H1 (cell line): Measurements from ENCODE around the gene FAM53B. TPM values are rescaled to one million over a fixed set of nuclear protein-coding genes. Genes with fewer than 3 reads are reported as not detected.
A peak's percentile ranks its signal among the peaks of the same experiment; 100 is the strongest.

Source experiments
- CTCF ChIA-PET: fragments of 300-600 bp; sonication (Branson Sonifier 250); formaldehyde crosslinking; loops from one replicate; lab custom pipeline; 2021; ENCODE audit not compliant: partially characterized antibody; lab: Charles Lee
- POLR2A ChIA-PET: fragments of 300-600 bp; sonication (Branson Sonifier 250); formaldehyde crosslinking; loops from one replicate; lab custom pipeline; 2021; ENCODE audit warnings: inconsistent platforms; ENCODE audit not compliant: partially characterized antibody; lab: Charles Lee
- DNase-seq, 2 experiments: peaks; one replicate each; pipeline versions ENCODE4 v3.0.0 to v3.0.0-alpha.2; 2010 to 2022; ENCODE audit warnings: low spot score in 2 of 2, low read depth in 1 of 2, mixed read lengths in 1 of 2
- FAIRE-seq: peaks from 2 replicates; lab custom pipeline; 2011; peaks lifted over from hg19 to GRCh38; lab: Jason Lieb, UNC
- H2AFZ ChIP-seq: 2 replicates; pipeline ENCODE4 v1.8.1; 2012; ENCODE audit warnings: low read length, inconsistent platforms
- H2AK5ac ChIP-seq: 2 replicates; pipeline ENCODE4 v1.6.1; 2013; ENCODE audit warnings: low read depth, low read length
- H2BK120ac ChIP-seq: replicated peaks from 2 replicates; pipeline ENCODE3; 2013; ENCODE audit warnings: low read depth, low read length, inconsistent platforms
- H2BK12ac ChIP-seq: 2 replicates; pipeline ENCODE4 v1.6.1; 2013; ENCODE audit warnings: low read depth, low read length
- H2BK15ac ChIP-seq: 2 replicates; pipeline ENCODE4 v1.6.1; 2013; ENCODE audit warnings: low read length
- H2BK20ac ChIP-seq: 2 replicates; pipeline ENCODE4 v1.6.1; 2013; ENCODE audit warnings: low read length
- H2BK5ac ChIP-seq: 2 replicates; pipeline ENCODE4 v1.6.1; 2013; ENCODE audit warnings: low read depth, low read length
- H3K14ac ChIP-seq: 2 replicates; pipeline ENCODE4 v1.6.1; 2013; ENCODE audit warnings: inconsistent platforms; ENCODE audit not compliant: insufficient read length
- H3K18ac ChIP-seq: 2 replicates; pipeline ENCODE4 v1.6.1; 2013; ENCODE audit warnings: low read length; ENCODE audit errors: extremely low read depth
- H3K23ac ChIP-seq: 2 replicates; pipeline ENCODE4 v1.6.1; 2013; ENCODE audit warnings: inconsistent platforms; ENCODE audit not compliant: insufficient read length
- H3K23me2 ChIP-seq: 2 replicates; pipeline ENCODE4 v1.6.1; 2013; ENCODE audit warnings: low read depth, low read length
- H3K27ac ChIP-seq: 2 replicates; pipeline ENCODE4 v1.6.1; 2011; ENCODE audit warnings: low read depth, low read length, inconsistent platforms
- H3K27me3 ChIP-seq, 4 experiments: replicated peaks in 1 of 4; 1 replicate in 1 of 4; 2 replicates in 3 of 4; pipeline versions ENCODE4 v1.6.1 to v1.8.1; 2011 to 2013; ENCODE audit warnings: low read length in 3 of 4, mild to moderate bottlenecking in 3 of 4, inconsistent platforms in 2 of 4, mixed read lengths in 2 of 4, moderate library complexity in 1 of 4; ENCODE audit not compliant: control insufficient read depth in 3 of 4, insufficient read depth in 3 of 4; ENCODE audit errors: extremely low read depth in 1 of 4
- H3K36me3 ChIP-seq, 4 experiments: 2 replicates each; pipeline versions ENCODE4 v1.6.1 to v1.8.1; 2011 to 2013; ENCODE audit warnings: mild to moderate bottlenecking in 4 of 4, low read length in 3 of 4, moderate library complexity in 2 of 4, control low read depth in 1 of 4, inconsistent platforms in 1 of 4; ENCODE audit not compliant: insufficient read depth in 4 of 4, control insufficient read depth in 2 of 4
- H3K4ac ChIP-seq: replicated peaks from 2 replicates; pipeline ENCODE3; 2013; ENCODE audit warnings: low read length, low read depth, mixed read lengths, inconsistent platforms; ENCODE audit not compliant: insufficient read length
- H3K4me1 ChIP-seq, 4 experiments: replicated peaks in 1 of 4; 1 replicate in 1 of 4; 2 replicates in 3 of 4; pipeline versions ENCODE4 v1.6.1 to v1.8.1; 2011 to 2013; ENCODE audit warnings: low read length in 3 of 4, inconsistent platforms in 2 of 4, mixed read lengths in 1 of 4; ENCODE audit not compliant: insufficient read depth in 4 of 4, control insufficient read depth in 3 of 4
- H3K4me2 ChIP-seq, 2 experiments: 2 replicates each; pipeline versions ENCODE4 v1.6.1 to v1.8.1; 2011 to 2013; ENCODE audit warnings: low read depth in 2 of 2, low read length in 2 of 2, control low read depth in 1 of 2, inconsistent platforms in 1 of 2, mild to moderate bottlenecking in 1 of 2; ENCODE audit not compliant: insufficient read depth in 1 of 2
- H3K4me3 ChIP-seq, 4 experiments: fragments of 200-600, 300-600 bp in 1 of 4; sonication (generic), shearing (Covaris generic), sonication (Bioruptor Twin) in 1 of 4; 2 replicates each; pipeline versions ENCODE4 v1.5.1 to v1.8.1; 2011 to 2016; ENCODE audit warnings: low read length in 4 of 4, low read depth in 3 of 4, control low read depth in 2 of 4, inconsistent platforms in 2 of 4, mild to moderate bottlenecking in 2 of 4, mixed read lengths in 1 of 4, moderate library complexity in 1 of 4; ENCODE audit not compliant: insufficient read depth in 2 of 4; ENCODE audit errors: extremely low read depth in 1 of 4
- H3K56ac ChIP-seq: replicated peaks from 2 replicates; pipeline ENCODE3; 2013; ENCODE audit warnings: low read depth, mild to moderate bottlenecking, mixed read lengths, low read length, inconsistent platforms; ENCODE audit not compliant: insufficient read length
- H3K79me1 ChIP-seq: 2 replicates; pipeline ENCODE4 v1.6.1; 2013; ENCODE audit warnings: low read depth, low read length, control low read depth
- H3K79me2 ChIP-seq, 2 experiments: 2 replicates each; pipeline versions ENCODE4 v1.6.1 to v1.8.1; 2012 to 2013; ENCODE audit warnings: low read length in 2 of 2, mild to moderate bottlenecking in 2 of 2, inconsistent platforms in 1 of 2; ENCODE audit not compliant: insufficient read depth in 2 of 2, control insufficient read depth in 1 of 2
- H3K9ac ChIP-seq, 4 experiments: replicated peaks in 1 of 4; 1 replicate in 1 of 4; 2 replicates in 3 of 4; pipeline versions ENCODE4 v1.6.1 to v1.8.1; 2011 to 2013; ENCODE audit warnings: low read depth in 3 of 4, low read length in 3 of 4, control low read depth in 2 of 4, mild to moderate bottlenecking in 2 of 4, moderate library complexity in 2 of 4, inconsistent platforms in 1 of 4; ENCODE audit errors: extremely low read depth in 1 of 4
- H3K9me3 ChIP-seq, 2 experiments: 2 replicates each; pipeline versions ENCODE4 v1.6.1 to v1.8.1; 2012 to 2013; ENCODE audit warnings: mild to moderate bottlenecking in 2 of 2, moderate library complexity in 2 of 2, control low read depth in 1 of 2, inconsistent platforms in 1 of 2, low read depth in 1 of 2, low read length in 1 of 2, mixed read lengths in 1 of 2; ENCODE audit not compliant: insufficient read depth in 2 of 2
- H4K20me1 ChIP-seq, 2 experiments: replicated peaks in 1 of 2; 2 replicates each; pipeline versions ENCODE3 to v1.8.1; 2011 to 2013; ENCODE audit warnings: inconsistent platforms in 2 of 2, low read length in 2 of 2, mild to moderate bottlenecking in 1 of 2; ENCODE audit not compliant: insufficient read depth in 2 of 2, control insufficient read depth in 1 of 2
- H4K5ac ChIP-seq: 2 replicates; pipeline ENCODE4 v1.6.1; 2013; ENCODE audit warnings: low read length, low read depth, mixed read lengths, inconsistent platforms; ENCODE audit not compliant: insufficient read length
- H4K8ac ChIP-seq: 2 replicates; pipeline ENCODE4 v1.8.0; 2013; ENCODE audit warnings: mild to moderate bottlenecking, moderate library complexity, low read length, inconsistent platforms; ENCODE audit not compliant: insufficient read depth; ENCODE audit errors: extremely low read depth
- H4K91ac ChIP-seq: replicated peaks from 2 replicates; pipeline ENCODE3; 2013; ENCODE audit warnings: low read length, mixed read lengths, inconsistent platforms; ENCODE audit not compliant: insufficient read length
- FOSL1 ChIP-seq: IDR thresholded peaks from 2 replicates; pipeline ENCODE4 v1.6.1; 2011; ENCODE audit warnings: mild to moderate bottlenecking, low read depth, low read length, moderate library complexity; ENCODE audit not compliant: insufficient read depth
- HDAC2 ChIP-seq, 2 experiments: fragments of 300-600 bp in 1 of 2; sonication (generic) in 1 of 2; IDR thresholded peaks; 2 replicates each; pipeline ENCODE4 v1.6.1; 2011 to 2012; ENCODE audit warnings: low read depth in 2 of 2, low read length in 2 of 2, mild to moderate bottlenecking in 2 of 2, moderate library complexity in 2 of 2, borderline replicate concordance in 1 of 2, inconsistent platforms in 1 of 2
- RAD21 ChIP-seq, 2 experiments: IDR thresholded peaks in 1 of 2; conservative IDR thresholded peaks in 1 of 2; 2 replicates each; pipeline ENCODE4 v1.6.1; 2011; ENCODE audit warnings: low read depth in 2 of 2, low read length in 2 of 2, improper control_type of control experiment in 1 of 2, inconsistent platforms in 1 of 2, mild to moderate bottlenecking in 1 of 2, moderate library complexity in 1 of 2
- WGBS, 2 experiments: shearing (Covaris generic) in 1 of 2; methylation state at CpG; one replicate each; pipeline versions ENCODE4 v1.1.6 to v1.1.7; 2013 to 2015; ENCODE audit warnings: low lambda C conversion rate in 2 of 2, mixed read lengths in 2 of 2, inconsistent platforms in 1 of 2, low coverage in 1 of 2, missing lambda C conversion rate in 1 of 2; ENCODE audit not compliant: insufficient replicate concordance in 2 of 2, insufficient coverage in 1 of 2, insufficient read length in 1 of 2; ENCODE audit errors: extremely low coverage in 1 of 2, missing lambda C conversion rate in 1 of 2; 5-methylcytosine and 5-hydroxymethylcytosine counted together
- polyA plus RNA-seq, 7 experiments: library from polyadenylated mRNA; depleted of rRNA in 3 of 7; stranded (reverse) in 5 of 7; unstranded in 2 of 7; fragments of >200 nt in 5 of 7; fragments of 200-250 nt in 2 of 7; gene quantifications; 1 replicate in 5 of 7; 2 replicates in 1 of 7; 4 replicates in 1 of 7; pipeline versions ENCODE4 v1.2.1 to v1.2.3, GENCODE V29; 2011 to 2013; ENCODE audit warnings: missing spikeins in 2 of 7, mixed read lengths in 2 of 7
- total RNA-seq: library from RNA; stranded (reverse); fragmentation: NEBNext Ultra II Directional; extraction: Animal tissue kit (Norgen Biotek cat#: 25700); gene quantifications from 2 replicates; pipeline ENCODE4 v1.2.1, GENCODE V29; 2021

The FAM53B gene
- total and polyA plus RNA-seq, 2 of the 8 experiments (the other 6 are each of a cell fraction or from before 2014, with no cell fraction given) = 5.3 to 14.4 TPM

GRCh38 chr10:124671486-124672075, 72.6 kb downstream of the FAM53B start:
- H2AK5ac ChIP-seq = 0 out of 2 replicates have a peak overlapping the region, but pooled peaks have one; percentile 39
- no peak overlapping the region for H3K23ac ChIP-seq
- no peak overlapping the region for H4K5ac ChIP-seq
- no peak overlapping the region for H3K18ac ChIP-seq
- no peak overlapping the region for H2BK12ac ChIP-seq
- no peak overlapping the region; the same call in 1 of the 2 replicates for H4K8ac ChIP-seq
- H4K20me1 ChIP-seq = peaks cover 3 to 8% of the 10 kb centered on the region in 2 experiments
- H3K79me1 ChIP-seq = peaks cover 9% of the 10 kb centered on the region
- no peak overlapping the region for H3K4me2 ChIP-seq
- H3K36me3 ChIP-seq = no peaks in the 10 kb centered on the region
- peaks cover 0 to 8% (median 2%) of the 10 kb centered on the region in 4 experiments; a peak in 4 of 7 replicates for H3K4me1 ChIP-seq
- no peak overlapping the region for H4K91ac ChIP-seq
- no peak overlapping the region for H3K4ac ChIP-seq
- ChIA-PET CTCF (interaction anchor here (0.5 to 3.5 kb wide), 30 partner anchors 8 to 165 kb away, joined by 3 to 18 read pairs (median 4); no protein-coding TSS in a partner anchor), POLR2A (no interaction called here)
- H3K56ac ChIP-seq = no peak overlapping the region
- FAIRE-seq = peak; percentile 63
- H2AFZ ChIP-seq = no peak overlapping the region
- H3K27ac ChIP-seq = no peak overlapping the region
- no peak overlapping the region for H3K4me3 ChIP-seq
- H3K27me3 ChIP-seq = no peaks in the 10 kb centered on the region
- H3K23me2 ChIP-seq = no peaks in the 10 kb centered on the region
- H2BK15ac ChIP-seq = no peak overlapping the region
- no peak overlapping the region for H3K14ac ChIP-seq
- H2BK5ac ChIP-seq = no peak overlapping the region
- no peaks in the 10 kb centered on the region for H3K79me2 ChIP-seq
- no peak overlapping the region for H2BK20ac ChIP-seq
- 77% methylated on average over 8 of the region's 8 CpGs; no CpG with 5 or more reads in 1 of the 2 experiments for WGBS, 2 experiments
- H3K9ac ChIP-seq = no peak overlapping the region
- no peaks in the 10 kb centered on the region for H3K9me3 ChIP-seq
- DNase-seq = no peak
- H2BK120ac ChIP-seq = no peak overlapping the region
- TF ChIP-seq HDAC2 (IDR thresholded peaks at IDR 0.05; ENCODE audit: borderline replicate concordance in 1 of 2, low read depth in 2 of 2, low read length in 2 of 2) = no peak
- TF ChIP-seq FOSL1 = no peak
- peak in 1 of 2 experiments; percentile 20; a peak in 2 of 4 replicates for TF ChIP-seq RAD21 (IDR thresholded peaks at IDR 0.05 in 1 of 2, conservative IDR thresholded peaks at IDR 0.05 in 1 of 2; ENCODE audit: low read depth in 2 of 2, low read length in 2 of 2)
